GM11168 (cell line): ENCODE results near the gene SEC11A.
"Not testable (repeated sequence)": the region's sequence is repeated elsewhere in the genome, so short reads cannot be mapped to it uniquely, and the experiment has no call there.

Experiments
- in situ Hi-C: fragments of 300-500 bp; cut with MboI; formaldehyde crosslinking; loops from one replicate; pipeline ENCODE4 v1.12.0; 2022; ENCODE audit warnings: low sequenced_read_pairs; ENCODE audit not compliant: unreplicated experiment

The SEC11A gene

GRCh38 chr15:84686446-84686845, 29.5 kb downstream of the SEC11A start:
- in situ Hi-C loops, result not testable (repeated sequence)

DNA sequence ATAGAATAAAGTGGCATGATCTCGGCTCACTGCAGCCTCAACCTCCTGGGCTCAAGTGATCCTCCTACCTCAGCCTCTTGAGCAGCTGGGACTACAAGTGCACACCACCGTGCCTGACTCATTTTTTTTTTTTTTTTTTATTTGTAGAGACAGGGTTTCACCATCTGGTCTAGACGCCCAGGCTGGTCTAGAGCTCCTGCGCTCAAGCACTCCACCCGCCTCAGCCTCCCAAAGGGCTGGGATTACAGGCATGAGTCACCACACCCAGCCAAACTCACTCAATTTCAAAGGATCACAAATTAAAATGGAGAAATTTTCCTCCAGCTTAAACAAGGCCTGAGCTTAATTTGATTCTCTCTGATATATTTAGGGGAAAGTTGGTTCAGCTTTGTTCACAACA, 30.6 kb downstream of the SEC11A start:
- in situ Hi-C loops, result no loop called here

- in situ Hi-C loops, result no loop called here
Observed at GRCh38 chr15:84684092-84684491, 31.8 kb downstream of the SEC11A start.

DNA sequence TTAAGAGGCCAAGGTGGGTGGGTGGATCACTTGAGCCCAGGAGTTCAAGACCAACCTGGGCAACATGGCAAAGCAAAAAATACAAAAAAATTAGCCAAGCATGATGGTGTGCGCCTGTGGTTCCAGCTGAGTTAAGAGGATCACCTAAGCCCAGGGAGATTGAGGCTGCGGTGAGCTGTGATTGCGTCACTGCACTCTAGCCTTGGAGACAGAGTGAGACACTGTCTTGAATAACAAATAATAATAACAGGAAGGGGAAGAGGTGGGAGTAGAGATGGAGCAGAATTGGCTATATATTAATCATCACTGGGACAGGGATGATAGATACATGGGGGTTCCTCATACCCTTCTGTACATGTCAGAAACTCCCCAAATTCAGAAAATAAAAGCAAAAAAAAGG, 34.1 kb downstream of the SEC11A start:
- in situ Hi-C loops, result no loop called here

GRCh38 chr15:84671211-84671610, 44.7 kb downstream of the SEC11A start:
- in situ Hi-C loops, result no loop called here

GRCh38 chr15:84669726-84670125, 46.2 kb downstream of the SEC11A start:
- in situ Hi-C loops, result no loop called here

DNA sequence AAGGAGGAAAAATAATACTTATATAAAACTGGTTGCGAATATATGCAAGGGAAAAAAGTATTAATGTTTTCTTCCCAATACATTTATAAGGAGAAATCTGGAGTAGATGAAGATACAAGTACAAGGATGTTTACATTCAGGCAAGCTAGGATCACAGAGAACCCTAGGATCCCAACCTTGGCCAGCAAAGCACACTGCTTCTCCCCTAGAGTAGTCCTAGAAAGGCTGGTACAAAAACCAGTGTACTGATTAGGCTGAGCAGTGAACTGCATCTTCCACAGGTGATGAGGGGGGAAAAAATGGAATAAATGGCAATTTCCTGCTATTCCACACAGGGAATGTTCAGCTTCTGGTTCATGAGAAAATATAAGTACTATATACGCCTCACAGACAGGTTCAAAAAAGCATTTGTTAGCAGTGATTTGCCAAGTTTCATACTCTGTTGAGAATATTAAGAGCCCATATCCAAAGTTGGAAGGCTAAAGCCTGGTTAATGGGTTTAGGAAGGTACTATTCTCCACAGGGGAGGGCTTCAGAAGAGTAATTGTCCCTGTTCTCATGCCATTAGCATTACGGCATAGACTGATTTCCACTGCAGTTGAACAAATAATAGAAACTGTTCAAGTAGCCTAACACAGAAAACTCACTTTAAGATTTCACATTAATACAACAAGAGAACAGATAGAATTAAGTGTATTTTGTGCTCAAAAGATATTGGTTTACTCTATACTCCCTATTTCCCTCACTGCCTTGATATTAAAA, 47.5 kb downstream of the SEC11A start:
- in situ Hi-C loops, result no loop called here

- in situ Hi-C loops, result no loop called here
Observed at GRCh38 chr15:84666373-84666772, 49.6 kb downstream of the SEC11A start.

- in situ Hi-C loops, result no loop called here
Observed at GRCh38 chr15:84661001-84661400, 54.9 kb downstream of the SEC11A start.

DNA sequence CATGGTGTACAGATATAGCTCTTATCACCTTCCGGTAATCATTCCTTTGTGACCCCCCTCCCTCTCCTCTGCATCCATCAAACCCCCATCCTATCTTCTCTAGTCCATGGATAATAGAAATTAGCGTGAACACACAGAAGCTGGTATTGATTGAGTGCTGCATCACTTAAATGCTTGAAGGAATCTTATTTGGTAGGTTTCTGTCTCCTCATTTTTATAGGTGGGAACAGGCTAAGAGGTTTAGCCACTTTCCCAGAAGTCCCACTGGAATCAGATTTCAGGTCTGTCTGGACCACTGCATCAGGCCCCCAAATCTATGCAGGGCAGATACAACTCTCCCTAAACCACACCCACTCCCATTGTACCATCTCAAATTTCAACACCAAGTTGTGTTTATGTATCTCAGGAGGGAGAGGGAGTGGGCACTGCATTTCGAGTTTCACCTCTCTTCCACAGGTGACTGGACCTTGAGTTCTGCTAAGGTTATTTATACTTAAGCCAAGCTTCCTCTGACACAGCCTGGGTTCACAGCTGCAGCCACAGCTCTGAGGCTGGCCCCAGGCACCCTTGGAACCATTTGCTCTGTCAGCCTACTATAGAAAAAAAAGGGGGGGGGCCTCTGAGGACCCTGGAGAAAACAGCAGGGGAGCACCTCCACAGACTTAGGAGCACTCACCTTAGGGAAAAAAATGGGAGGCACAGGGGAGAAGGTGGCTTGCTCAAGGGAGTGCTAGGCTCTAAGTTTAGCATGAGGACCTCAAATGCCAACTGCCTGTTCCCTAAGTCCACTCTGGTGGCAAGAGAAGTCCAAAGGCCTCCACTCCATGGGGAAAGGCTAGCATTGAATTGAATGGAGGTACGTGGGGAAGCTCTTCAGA, 55.8 kb downstream of the SEC11A start:
- in situ Hi-C loops, result no loop called here

DNA sequence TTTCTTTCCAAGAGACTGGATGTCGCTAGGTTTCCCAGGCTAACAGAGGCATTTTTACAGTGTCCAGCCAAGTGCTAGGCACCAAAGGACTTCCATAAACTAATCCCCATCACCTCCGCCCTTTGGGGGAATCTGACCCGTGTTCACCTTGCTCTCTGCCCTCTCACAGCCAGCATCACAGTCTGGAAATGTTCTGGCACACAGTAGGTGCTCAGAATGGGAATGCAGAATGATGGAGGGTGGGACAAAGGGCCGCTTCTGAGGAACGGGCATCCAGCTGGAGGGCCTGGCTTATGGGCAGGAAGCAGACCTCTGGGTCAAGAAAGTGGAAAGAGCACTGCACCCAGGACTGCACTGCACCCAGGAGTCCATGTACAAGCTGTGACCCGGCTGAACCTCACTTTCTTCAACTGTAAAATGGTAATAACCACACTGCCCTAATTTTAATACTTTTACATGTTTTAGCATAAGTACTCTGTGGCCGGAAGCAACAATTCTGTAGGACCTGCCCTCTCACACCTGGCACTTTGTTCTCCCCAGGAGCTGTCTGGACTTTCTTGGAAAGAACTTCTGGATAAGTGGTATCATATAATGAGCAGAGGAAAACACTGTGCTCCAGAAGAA, 57.0 kb downstream of the SEC11A start:
- in situ Hi-C loops, result no loop called here

DNA sequence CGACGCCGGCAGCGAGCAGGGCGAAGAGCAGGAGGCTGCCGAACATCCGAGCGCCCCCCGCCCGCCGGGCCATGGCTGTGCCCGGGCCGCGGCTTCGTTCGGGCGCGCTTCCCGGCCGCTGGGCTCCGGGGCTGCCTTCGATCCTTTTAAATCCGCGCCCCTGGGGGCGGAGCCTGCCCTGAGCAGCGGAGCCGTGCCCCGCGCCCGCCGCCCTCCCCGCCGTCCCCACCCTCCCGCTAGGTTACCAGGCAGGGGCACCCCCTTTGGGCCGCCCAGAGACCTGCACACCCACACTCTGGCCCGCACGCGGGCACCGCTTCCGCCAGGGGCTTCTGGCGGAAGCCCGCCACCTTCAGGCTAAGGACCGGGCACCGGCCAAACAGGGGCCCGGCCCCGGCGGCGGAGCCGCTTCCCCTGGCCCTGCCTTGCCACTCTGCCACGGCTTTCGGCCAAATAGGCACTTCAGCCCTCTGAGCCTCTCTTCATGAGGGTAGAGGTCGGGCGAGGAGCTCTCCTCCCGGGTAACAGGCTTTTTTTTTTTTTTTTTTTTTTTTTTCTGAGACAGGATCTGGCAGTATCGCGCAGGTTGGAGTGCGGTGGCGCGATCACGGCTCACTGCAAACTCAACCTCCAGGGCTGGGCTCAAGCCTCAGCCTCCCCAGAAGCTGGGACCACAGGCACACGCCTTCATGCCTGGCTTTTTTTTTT, 57.7 kb downstream of the SEC11A start, which contains the start of gene NMB:
TSS of gene NMB (minus strand) at position 120 of the 708 bp plus-strand sequence. CDS start at position 73, 47 bp downstream.
- in situ Hi-C loops, result no loop called here

DNA sequence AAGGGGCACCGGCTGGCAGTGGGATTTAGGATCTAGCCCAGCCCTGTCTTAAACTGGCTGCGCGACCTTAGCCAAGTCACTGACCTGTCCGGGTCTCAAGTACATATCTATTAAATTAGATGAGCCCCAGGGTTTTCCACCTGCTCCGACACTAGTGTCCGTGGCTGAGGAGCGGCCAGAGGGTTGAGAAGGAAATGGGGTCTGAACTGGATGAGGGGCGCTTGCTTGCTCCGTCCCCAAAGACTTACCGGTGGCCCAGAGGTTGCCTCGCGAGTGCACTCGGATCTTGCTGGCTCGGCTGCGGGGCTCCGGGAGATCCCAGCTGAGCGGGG, 58.2 kb downstream of the SEC11A start:
- in situ Hi-C loops, result no loop called here

DNA sequence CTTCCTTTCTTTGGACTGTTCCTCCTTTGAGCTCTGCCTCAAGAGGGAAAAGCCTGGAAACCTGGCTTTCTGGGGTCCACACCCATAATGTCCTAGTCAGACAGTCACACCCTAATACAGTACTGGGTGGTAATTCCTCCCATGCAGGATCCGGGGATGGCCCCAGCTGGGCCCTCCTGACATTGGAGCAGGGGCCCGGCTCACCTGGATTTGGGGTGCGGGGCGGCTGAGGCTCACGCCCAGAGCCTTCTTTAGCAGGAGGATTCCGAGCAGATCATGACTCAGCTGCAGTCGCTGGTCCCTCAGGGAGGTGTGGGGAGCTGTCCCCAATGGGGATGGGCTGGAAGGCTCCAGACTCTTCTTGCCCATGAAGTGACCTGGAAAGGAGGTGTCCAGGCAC, 59.0 kb downstream of the SEC11A start:
- in situ Hi-C loops, result no loop called here

- in situ Hi-C loops, result no loop called here
Observed at GRCh38 chr15:84654689-84655453, 61.1 kb downstream of the SEC11A start.

GRCh38 chr15:84653910-84654688, 61.8 kb downstream of the SEC11A start, which contains the start of gene WDR73:
TSS of gene WDR73 (minus strand) at chr15:84654283. CDS start at chr15:84654274, 9 bp downstream.
- in situ Hi-C loops, result no loop called here

DNA sequence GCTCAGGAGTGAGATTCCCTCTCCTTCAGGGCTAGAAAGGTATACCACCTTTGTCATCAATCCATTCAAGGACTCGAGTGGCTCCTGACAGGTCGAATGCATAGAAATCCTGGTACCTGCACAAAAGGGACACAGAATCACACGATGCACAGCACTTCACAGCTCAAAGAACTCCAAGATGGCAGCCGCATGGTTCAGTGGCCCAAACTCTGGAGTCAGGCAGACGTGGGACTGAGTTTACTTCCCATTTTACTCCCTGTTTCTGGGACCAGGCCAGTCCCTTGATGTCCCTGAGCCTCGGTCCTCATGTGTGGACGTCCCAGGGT, 62.4 kb downstream of the SEC11A start:
- in situ Hi-C loops, result no loop called here

DNA sequence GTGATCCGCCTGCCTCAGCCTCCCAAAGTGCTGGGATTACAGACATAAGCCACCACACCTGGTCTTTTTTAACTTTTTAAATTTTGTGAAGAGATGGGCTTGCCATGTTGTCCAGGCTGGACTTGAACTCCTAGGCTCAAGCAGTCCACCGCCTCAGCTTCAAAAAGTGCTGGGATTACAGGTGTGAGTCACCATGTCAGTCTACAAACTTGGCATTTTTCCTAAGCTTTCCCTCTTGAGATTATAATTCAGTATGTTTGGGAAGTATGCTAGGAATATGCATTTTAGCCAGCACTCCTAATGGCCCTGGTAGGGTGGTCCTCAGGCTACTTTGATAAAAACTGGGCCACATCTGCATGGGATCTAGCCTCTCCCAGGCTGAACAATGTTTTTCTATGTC, 66.2 kb downstream of the SEC11A start:
- in situ Hi-C loops, result no loop called here

DNA sequence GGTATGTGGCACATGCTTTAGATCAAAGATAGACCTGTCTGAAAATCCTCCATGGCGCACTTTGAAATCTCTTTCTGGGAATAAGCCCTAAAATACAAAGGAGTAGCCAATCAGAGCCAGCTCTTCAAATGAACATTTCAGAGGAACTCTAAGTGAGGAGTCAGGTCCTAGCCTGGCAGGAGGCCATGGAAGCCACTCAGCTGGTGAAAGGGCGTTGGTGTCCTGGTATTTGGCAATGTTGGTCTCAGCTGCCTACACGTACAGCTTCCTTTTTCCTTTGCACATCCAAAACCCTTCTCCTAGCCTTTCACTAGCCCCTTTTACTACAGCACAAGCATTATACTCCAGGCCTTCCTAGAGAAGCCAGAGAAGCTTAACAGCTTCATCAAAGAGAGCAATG, 67.4 kb downstream of the SEC11A start:
- in situ Hi-C loops, result no loop called here
